Ishikawa (cell line): ENCODE measurements around the gene PPRC1.
A peak's percentile ranks its signal among the peaks of the same experiment; 100 is the strongest.

Experiments
- CEBPB ChIP-seq: IDR thresholded peaks from 2 replicates; pipeline ENCODE4 v1.6.1; 2012
- CREB1 ChIP-seq: IDR thresholded peaks from 2 replicates; pipeline ENCODE4 v1.6.1; 2012; ENCODE audit warnings: low read depth
- EGR1 ChIP-seq: IDR thresholded peaks from 2 replicates; pipeline ENCODE4 v1.6.1; 2012
- EP300 ChIP-seq: IDR thresholded peaks from 2 replicates; pipeline ENCODE4 v1.6.1; 2012; ENCODE audit warnings: borderline replicate concordance
- FOXM1 ChIP-seq: IDR thresholded peaks from 2 replicates; pipeline ENCODE4 v1.6.1; 2012; ENCODE audit warnings: low read depth, borderline replicate concordance
- NFIC ChIP-seq: IDR thresholded peaks from 2 replicates; pipeline ENCODE4 v1.6.1; 2012
- RAD21 ChIP-seq: IDR thresholded peaks from 2 replicates; pipeline ENCODE4 v1.6.1; 2012; ENCODE audit warnings: low read depth
- REST ChIP-seq: IDR thresholded peaks from 2 replicates; pipeline ENCODE4 v1.6.1; 2012; ENCODE audit warnings: low read depth, mild to moderate bottlenecking
- TAF1 ChIP-seq: IDR thresholded peaks from 2 replicates; pipeline ENCODE4 v1.6.1; 2012; ENCODE audit warnings: low read depth, mild to moderate bottlenecking
- TCF12 ChIP-seq: IDR thresholded peaks from 2 replicates; pipeline ENCODE4 v1.6.1; 2012; ENCODE audit warnings: low read depth
- TEAD4 ChIP-seq: IDR thresholded peaks from 2 replicates; pipeline ENCODE4 v1.6.1; 2012
- YY1 ChIP-seq: IDR thresholded peaks from 2 replicates; pipeline ENCODE4 v1.6.1; 2012; ENCODE audit warnings: low read depth
- ZBTB7A ChIP-seq: IDR thresholded peaks from 2 replicates; pipeline ENCODE4 v1.6.1; 2012; ENCODE audit warnings: low read depth
- TF ChIP-seq, protein P1 (sequence below): IDR thresholded peaks from 2 replicates; pipeline ENCODE4 v1.6.1; 2012
- TF ChIP-seq, protein P2 (sequence below): IDR thresholded peaks from 2 replicates; pipeline ENCODE4 v1.6.1; 2012

Gene PPRC1

DNA sequence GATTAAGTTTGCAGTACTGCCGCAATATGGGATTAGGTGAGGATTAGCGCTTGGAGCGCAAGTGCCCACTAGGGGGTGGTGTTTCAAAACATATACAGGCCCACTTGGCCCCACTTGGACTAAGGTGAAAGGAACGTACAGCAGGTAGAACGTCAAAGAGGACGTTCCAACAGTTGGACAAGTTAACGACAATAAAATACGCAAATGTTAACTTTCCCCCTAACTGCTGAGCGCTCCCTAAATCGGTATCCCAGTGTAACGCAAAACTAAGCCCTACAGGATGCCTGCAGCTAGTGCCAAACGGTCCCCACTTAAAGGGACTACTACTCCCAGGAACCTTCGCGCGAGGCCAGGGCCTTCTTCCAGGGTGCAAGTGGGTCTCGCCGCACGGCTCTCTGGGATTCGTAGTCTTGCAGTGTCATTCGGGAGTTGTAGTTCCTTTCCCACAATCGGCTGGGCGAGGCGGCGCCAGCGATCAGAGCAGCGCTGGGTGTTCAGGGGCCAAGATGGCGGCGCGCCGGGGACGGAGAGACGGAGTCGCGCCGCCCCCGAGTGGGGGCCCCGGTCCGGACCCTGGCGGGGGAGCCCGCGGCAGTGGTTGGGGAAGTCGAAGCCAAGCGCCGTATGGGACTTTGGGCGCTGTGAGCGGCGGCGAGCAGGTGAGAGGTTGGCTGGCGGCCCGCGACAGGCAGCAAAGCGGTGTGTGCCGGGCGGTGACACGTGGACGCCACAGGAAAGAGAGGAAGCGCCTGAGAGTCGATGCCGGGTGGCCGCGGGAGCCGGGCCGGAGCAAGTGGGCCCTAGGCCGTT, at the start of gene PPRC1:
PPRC1 (plus strand) TSS at position 478 of the 810 bp plus-strand sequence; CDS start at position 507, 29 bp downstream.
- no peak; the same call in 1 of the 2 replicates for TF ChIP-seq CREB1
- no peak for TF ChIP-seq EP300
- 0 out of 2 replicates have a peak, but pooled peaks have one; percentile 48 for TF ChIP-seq CEBPB
- TF ChIP-seq RAD21: peak; percentile 84
- peak; percentile 30; the same call in 1 of the 2 replicates for TF ChIP-seq FOXM1
- TF ChIP-seq NFIC: peak; percentile 15; the same call in 1 of the 2 replicates
- TF ChIP-seq TEAD4: no peak; the same call in 1 of the 2 replicates
- TF ChIP-seq YY1: peak; percentile 97
- TF ChIP-seq TAF1: peak; percentile 99
- TF ChIP-seq, protein P1, sequence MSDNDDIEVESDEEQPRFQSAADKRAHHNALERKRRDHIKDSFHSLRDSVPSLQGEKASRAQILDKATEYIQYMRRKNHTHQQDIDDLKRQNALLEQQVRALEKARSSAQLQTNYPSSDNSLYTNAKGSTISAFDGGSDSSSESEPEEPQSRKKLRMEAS: peak; percentile 84; the same call in 1 of the 2 replicates
- TF ChIP-seq, protein P2, sequence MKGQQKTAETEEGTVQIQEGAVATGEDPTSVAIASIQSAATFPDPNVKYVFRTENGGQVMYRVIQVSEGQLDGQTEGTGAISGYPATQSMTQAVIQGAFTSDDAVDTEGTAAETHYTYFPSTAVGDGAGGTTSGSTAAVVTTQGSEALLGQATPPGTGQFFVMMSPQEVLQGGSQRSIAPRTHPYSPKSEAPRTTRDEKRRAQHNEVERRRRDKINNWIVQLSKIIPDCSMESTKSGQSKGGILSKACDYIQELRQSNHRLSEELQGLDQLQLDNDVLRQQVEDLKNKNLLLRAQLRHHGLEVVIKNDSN: peak; percentile 52
- TF ChIP-seq ZBTB7A: no peak; the same call in 1 of the 2 replicates
- TF ChIP-seq EGR1: peak; percentile 68; the same call in 1 of the 2 replicates
- TF ChIP-seq REST: no peak
- TF ChIP-seq TCF12: peak; percentile 78

DNA sequence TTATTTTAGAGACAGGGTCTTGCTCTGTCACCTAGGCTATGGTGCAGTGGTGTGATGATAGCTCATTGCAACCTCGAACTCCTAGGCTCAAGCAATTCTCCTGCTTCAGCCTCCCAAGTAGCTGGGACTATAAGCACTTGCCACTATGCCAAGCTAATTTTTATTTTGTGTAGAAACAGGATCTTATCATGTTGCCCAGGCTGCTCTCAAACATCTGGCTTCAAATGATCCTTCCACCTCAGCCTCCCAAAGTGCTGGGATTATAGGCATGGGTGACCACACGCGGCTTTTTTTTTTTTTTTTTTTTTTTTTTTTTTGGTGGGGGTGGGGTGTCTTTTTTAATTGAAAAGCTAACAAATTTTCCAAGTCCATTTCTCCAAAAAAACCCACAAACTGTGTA, 49.3 kb upstream of the PPRC1 start:
- TF ChIP-seq ZBTB7A: no peak
- no peak for TF ChIP-seq EGR1
- TF ChIP-seq, protein P1: no peak
- no peak for TF ChIP-seq NFIC

GRCh38 chr10:102085336-102085735, 47.5 kb upstream of the PPRC1 start:
- TF ChIP-seq FOXM1 (no peak), TCF12 (no peak), REST (no peak), TEAD4 (no peak), ZBTB7A (no peak), NFIC (no peak), RAD21 (no peak), CEBPB (no peak), YY1 (no peak), EGR1 (no peak)
- TF ChIP-seq, protein P2: no peak

GRCh38 chr10:102086196-102086595, 46.6 kb upstream of the PPRC1 start:
- no peak for TF ChIP-seq NFIC
- no peak for TF ChIP-seq ZBTB7A

GRCh38 chr10:102090772-102091171, 42.1 kb upstream of the PPRC1 start:
- TF ChIP-seq RAD21 (no peak), TCF12 (no peak), FOXM1 (no peak), TEAD4 (no peak), CREB1 (no peak), EP300 (no peak), CEBPB (no peak), ZBTB7A (no peak), EGR1 (no peak), TAF1 (no peak), YY1 (no peak)
- TF ChIP-seq, protein P2: no peak
